Measurements from ENCODE around the gene MCL1. TPM values are rescaled to one million over a fixed set of nuclear protein-coding genes. Genes with fewer than 3 reads are reported as not detected.
"Not testable (repeated sequence)": the region's sequence is repeated elsewhere in the genome, so short reads cannot be mapped to it uniquely, and the experiment has no call there.

MCL1 gene
- total RNA-seq, 4 donors from 2014 or later = 235 to 306 (median 258) TPM

DNA sequence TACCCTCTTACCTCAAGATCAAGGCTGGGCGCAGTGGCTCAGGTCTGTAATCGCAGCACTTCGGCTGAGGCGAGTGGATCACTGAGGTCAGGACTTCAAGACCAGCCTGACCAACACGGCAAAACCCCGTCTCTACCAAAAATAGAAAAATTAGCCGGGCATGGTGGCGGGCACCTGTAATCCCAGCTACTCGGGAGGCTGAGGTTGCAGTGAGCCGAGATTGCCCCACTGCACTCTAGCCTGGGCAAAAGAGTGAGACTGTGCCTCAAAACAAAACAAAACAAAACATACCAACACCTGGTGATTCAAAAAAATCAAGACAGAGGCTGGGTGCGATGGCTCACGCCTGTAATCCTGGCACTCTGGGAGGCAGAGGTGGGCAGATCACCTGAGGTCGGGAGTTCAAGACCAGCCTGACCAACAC is 5.8 kb downstream of the MCL1 start:
- Histone ChIP-seq H3K36me3 (peaks cover 2 to 82% (median 8%) of the 10 kb centered on the region in 3 donors), H3K4me1 (peaks cover 0 to 72% (median 62%) of the 10 kb centered on the region in 4 donors), H3K27ac (peak overlapping the region in 3 of 4 donors; percentile 97 to 100 (median 99)), H3K4me3 (peak overlapping the region in 2 of 4 donors; percentile 82 to 98)
- not testable (repeated sequence) for H3K27me3 ChIP-seq; H3K9me3 ChIP-seq; DNase-seq (ENCODE audit: low spot score in 2 of 2)
- WGBS, 2 donors = 85 to 88% methylated on average over 13 of the region's 13 CpGs
- TF ChIP-seq POLR2A (IDR thresholded peaks at IDR 0.05) = peak in 1 of 2 donors; percentile 16

- Histone ChIP-seq H3K4me3 (peak overlapping the region in 2 of 4 donors; percentile 82 to 98), H3K9me3 (no peaks in the 10 kb centered on the region), H3K27me3 (no peaks in the 10 kb centered on the region), H3K36me3 (peaks cover 2 to 76% (median 8%) of the 10 kb centered on the region in 3 donors), H3K4me1 (peaks cover 0 to 78% (median 65%) of the 10 kb centered on the region in 4 donors), H3K27ac (peak overlapping the region in 3 of 4 donors; percentile 97 to 100 (median 99))
- TF ChIP-seq, protein P1, sequence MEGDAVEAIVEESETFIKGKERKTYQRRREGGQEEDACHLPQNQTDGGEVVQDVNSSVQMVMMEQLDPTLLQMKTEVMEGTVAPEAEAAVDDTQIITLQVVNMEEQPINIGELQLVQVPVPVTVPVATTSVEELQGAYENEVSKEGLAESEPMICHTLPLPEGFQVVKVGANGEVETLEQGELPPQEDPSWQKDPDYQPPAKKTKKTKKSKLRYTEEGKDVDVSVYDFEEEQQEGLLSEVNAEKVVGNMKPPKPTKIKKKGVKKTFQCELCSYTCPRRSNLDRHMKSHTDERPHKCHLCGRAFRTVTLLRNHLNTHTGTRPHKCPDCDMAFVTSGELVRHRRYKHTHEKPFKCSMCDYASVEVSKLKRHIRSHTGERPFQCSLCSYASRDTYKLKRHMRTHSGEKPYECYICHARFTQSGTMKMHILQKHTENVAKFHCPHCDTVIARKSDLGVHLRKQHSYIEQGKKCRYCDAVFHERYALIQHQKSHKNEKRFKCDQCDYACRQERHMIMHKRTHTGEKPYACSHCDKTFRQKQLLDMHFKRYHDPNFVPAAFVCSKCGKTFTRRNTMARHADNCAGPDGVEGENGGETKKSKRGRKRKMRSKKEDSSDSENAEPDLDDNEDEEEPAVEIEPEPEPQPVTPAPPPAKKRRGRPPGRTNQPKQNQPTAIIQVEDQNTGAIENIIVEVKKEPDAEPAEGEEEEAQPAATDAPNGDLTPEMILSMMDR (IDR thresholded peaks at IDR 0.05) = no peak
- no peak for TF ChIP-seq EP300 (IDR thresholded peaks at IDR 0.05)
- TF ChIP-seq POLR2A (IDR thresholded peaks at IDR 0.05) = no peak
- WGBS, 2 donors = 47 to 50% methylated on average over 4 of the region's 4 CpGs
- no peak for DNase-seq (ENCODE audit: low spot score in 2 of 2)
Observed at GRCh38 chr1:150572918-150573647, 6.3 kb downstream of the MCL1 start.

DNA sequence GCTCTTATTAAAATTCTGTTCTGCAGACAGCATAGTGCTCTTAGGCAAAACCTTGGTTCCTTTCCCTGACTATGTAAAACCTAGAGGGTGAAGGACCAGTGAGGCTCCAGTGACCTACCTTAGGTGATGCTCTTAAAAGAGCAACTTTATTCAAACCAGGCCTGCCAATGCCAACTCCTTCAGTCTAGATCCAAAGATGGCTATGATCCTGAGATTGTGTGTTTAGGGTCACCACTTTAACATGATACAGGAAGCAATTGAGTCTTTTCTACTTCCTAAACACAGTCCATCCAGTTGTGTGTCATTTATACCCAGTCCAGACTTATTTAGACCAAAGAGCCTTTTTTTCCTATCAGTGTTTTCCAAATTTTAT is 10.8 kb downstream of the MCL1 start:
- peaks cover 3 to 100% (median 90%) of the 10 kb centered on the region in 4 donors for H3K4me1 ChIP-seq
- H3K27me3 ChIP-seq = no peaks in the 10 kb centered on the region
- peak overlapping the region in 3 of 4 donors; percentile 8 to 51 (median 36) for H3K4me3 ChIP-seq
- DNase-seq (ENCODE audit: low spot score in 2 of 2) = no peak
- H3K36me3 ChIP-seq = peaks cover 0 to 33% (median 3%) of the 10 kb centered on the region in 3 donors
- TF ChIP-seq EP300 (IDR thresholded peaks at IDR 0.05) = no peak
- TF ChIP-seq, protein P1 (IDR thresholded peaks at IDR 0.05) = no peak
- H3K27ac ChIP-seq = peak overlapping the region; percentile 97 to 100 (median 99)
- H3K9me3 ChIP-seq = no peaks in the 10 kb centered on the region

DNA sequence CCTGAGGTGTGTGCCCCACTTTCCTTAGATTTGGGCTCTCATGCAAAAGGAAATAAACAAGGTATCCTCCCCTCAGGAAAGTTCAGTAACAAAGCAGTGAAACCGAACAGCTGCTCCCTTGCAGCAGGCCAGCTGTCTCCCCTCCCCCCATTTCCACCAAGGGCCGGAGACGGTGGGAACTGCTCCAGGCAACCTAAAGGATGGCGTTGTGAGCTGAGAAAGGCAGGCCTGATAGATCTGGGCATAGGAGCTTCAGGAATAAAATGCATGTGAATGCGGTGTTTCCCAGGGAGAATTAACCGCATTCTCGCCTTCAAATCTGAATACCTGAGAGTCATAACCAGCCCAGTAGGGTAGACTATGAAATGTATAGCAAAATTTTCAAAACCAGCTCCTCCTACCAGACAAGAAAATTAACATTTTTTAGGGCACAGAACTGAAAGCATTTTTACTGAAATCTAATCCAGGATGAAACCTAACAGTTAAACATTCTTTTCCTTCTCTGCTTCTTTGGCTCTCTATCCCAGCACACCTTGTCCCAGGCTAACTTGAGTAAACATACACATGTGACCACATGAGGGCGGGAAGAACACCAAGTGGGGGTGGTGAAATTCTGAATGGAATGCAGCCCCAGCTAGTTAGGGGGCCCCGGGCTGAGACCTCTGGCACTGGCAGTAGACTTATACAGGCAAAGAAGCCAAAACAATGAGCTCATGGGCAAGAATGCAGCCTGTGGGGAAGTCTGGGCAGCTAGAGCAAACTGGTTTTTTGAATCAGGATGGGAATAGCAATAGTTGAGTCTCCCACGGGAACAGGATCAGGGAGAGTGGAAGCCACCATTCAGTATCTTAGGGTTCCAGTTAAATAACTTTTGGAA is 11.5 kb downstream of the MCL1 start:
- H3K27me3 ChIP-seq = no peaks in the 10 kb centered on the region
- DNase-seq (ENCODE audit: low spot score in 2 of 2) = peak; percentile 89 to 94
- peaks cover 0 to 27% (median 3%) of the 10 kb centered on the region in 3 donors for H3K36me3 ChIP-seq
- H3K4me1 ChIP-seq = peaks cover 5 to 100% (median 90%) of the 10 kb centered on the region in 4 donors
- no peaks in the 10 kb centered on the region for H3K9me3 ChIP-seq
- TF ChIP-seq EP300 (IDR thresholded peaks at IDR 0.05) (peak; percentile 99 to 100), POLR2A (IDR thresholded peaks at IDR 0.05) (peak; percentile 21 to 59)
- TF ChIP-seq, protein P1 (IDR thresholded peaks at IDR 0.05) = peak in 1 of 5 experiments; percentile 32
- WGBS, 2 donors = 2 to 4% methylated on average over 10 of the region's 10 CpGs
- peak overlapping the region; percentile 97 to 100 (median 99) for H3K27ac ChIP-seq
- H3K4me3 ChIP-seq = peak overlapping the region; percentile 18 to 51 (median 38)

GRCh38 chr1:150567341-150567716 is 12.1 kb downstream of the MCL1 start:
- no peak for DNase-seq (ENCODE audit: low spot score in 2 of 2)
- H3K4me3 ChIP-seq = peak overlapping the region; percentile 18 to 51 (median 38)
- peak in 1 of 2 donors; percentile 46 for TF ChIP-seq EP300 (IDR thresholded peaks at IDR 0.05)
- peak; percentile 4 to 17 for TF ChIP-seq POLR2A (IDR thresholded peaks at IDR 0.05)
- TF ChIP-seq, protein P1 (IDR thresholded peaks at IDR 0.05) = no peak
- peaks cover 0 to 21% (median 0%) of the 10 kb centered on the region in 3 donors for H3K36me3 ChIP-seq
- H3K4me1 ChIP-seq = peaks cover 5 to 100% (median 90%) of the 10 kb centered on the region in 4 donors
- WGBS, 2 donors = 14 to 16% methylated on average over 3 of the region's 3 CpGs
- peak overlapping the region; percentile 97 to 100 (median 99) for H3K27ac ChIP-seq
- H3K9me3 ChIP-seq = no peaks in the 10 kb centered on the region
- H3K27me3 ChIP-seq = no peaks in the 10 kb centered on the region
